Liver (tissue), 3 donors: ENCODE results near the gene TANC1.

ENCODE experiments used
- CTCF ChIP-seq: fragments of 150-350 bp; IDR thresholded peaks from 2 replicates; pipeline ENCODE4 v1.5.1; 2017; ENCODE audit warnings: improper control_type of control experiment, low read depth, low read length; ENCODE audit not compliant: missing input control
- EGR1 ChIP-seq, 2 donors: IDR thresholded peaks; 2 replicates each; pipeline ENCODE4 v1.6.1; 2016 to 2018; ENCODE audit warnings: antibody characterized with exemption in 2 of 2, low read depth in 2 of 2
- GABPA ChIP-seq, 2 donors: IDR thresholded peaks in 1 of 2; conservative IDR thresholded peaks in 1 of 2; 2 replicates each; pipeline ENCODE4 v1.6.1; 2016; ENCODE audit warnings: antibody characterized with exemption in 2 of 2, mild to moderate bottlenecking in 1 of 2, moderate library complexity in 1 of 2
- HNF4G ChIP-seq: IDR thresholded peaks from 2 replicates; pipeline ENCODE4 v1.6.1; 2016; ENCODE audit warnings: antibody characterized with exemption
- JUND ChIP-seq, 2 donors: IDR thresholded peaks; 2 replicates each; pipeline ENCODE4 v1.6.1; 2016; ENCODE audit warnings: antibody characterized with exemption in 2 of 2
- RAD21 ChIP-seq, 2 donors: IDR thresholded peaks; 2 replicates each; pipeline ENCODE4 v1.6.1; 2016; ENCODE audit warnings: antibody characterized with exemption in 2 of 2, mild to moderate bottlenecking in 2 of 2
- TAF1 ChIP-seq: conservative IDR thresholded peaks from 2 replicates; pipeline ENCODE4 v1.6.1; 2016; ENCODE audit warnings: antibody characterized with exemption, mild to moderate bottlenecking
- YY1 ChIP-seq: IDR thresholded peaks from 2 replicates; pipeline ENCODE4 v1.6.1; 2016; ENCODE audit warnings: antibody characterized with exemption, mild to moderate bottlenecking
- TF ChIP-seq, protein P1 (sequence below): IDR thresholded peaks from 2 replicates; pipeline ENCODE4 v1.6.1; 2016; ENCODE audit warnings: antibody characterized with exemption
- donor health status: healthy.
- donor health status: healthy.

DNA sequence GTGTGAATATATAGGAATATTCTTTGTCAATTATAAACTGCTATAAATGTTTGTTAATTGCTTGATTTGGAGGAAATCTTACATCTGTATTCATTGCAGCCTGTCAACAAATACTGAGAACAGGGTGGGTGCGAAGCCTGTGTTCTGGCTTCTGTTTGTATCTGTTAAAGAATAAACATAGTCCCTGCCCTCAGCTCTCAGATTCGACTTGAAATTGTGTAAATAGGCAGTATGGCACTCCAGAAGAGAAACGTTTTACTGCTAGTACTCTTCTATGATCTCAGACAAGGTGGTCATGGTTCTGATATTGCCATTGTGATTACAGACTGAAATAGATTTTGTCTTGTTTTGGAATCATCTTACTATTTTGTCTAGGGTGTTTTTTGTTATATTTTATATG, 92.1 kb downstream of the TANC1 start:
- TF ChIP-seq CTCF = no peak
- TF ChIP-seq EGR1 (IDR thresholded peaks at IDR 0.05; ENCODE audit: low read depth in 2 of 2) = no peak
- no peak for TF ChIP-seq GABPA (IDR thresholded peaks at IDR 0.05 in 1 of 2, conservative IDR thresholded peaks at IDR 0.05 in 1 of 2)
- TF ChIP-seq YY1 = no peak
- no peak for TF ChIP-seq HNF4G
- TF ChIP-seq JUND (IDR thresholded peaks at IDR 0.05) = no peak
- no peak for TF ChIP-seq TAF1
- TF ChIP-seq, protein P1, sequence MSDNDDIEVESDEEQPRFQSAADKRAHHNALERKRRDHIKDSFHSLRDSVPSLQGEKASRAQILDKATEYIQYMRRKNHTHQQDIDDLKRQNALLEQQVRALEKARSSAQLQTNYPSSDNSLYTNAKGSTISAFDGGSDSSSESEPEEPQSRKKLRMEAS = no peak
- no peak for TF ChIP-seq RAD21 (IDR thresholded peaks at IDR 0.05)
